A549 (cell line): ENCODE results near the gene SPSB4. TPM values are rescaled to one million over a fixed set of nuclear protein-coding genes. Genes with fewer than 3 reads are reported as not detected.

ENCODE experiments used
- ATAC-seq, 2 experiments: fragments of 200-7000 bp in 1 of 2; fragments of >200 bp in 1 of 2; cut with Nextera tagmentation in 1 of 2; cut with Tn5 transposase in 1 of 2; 3 replicates each; pipeline versions ENCODE4 v1.8.0 to v1.9.1; 2018 to 2020; ENCODE audit warnings: mild to moderate bottlenecking in 1 of 2, moderate library complexity in 1 of 2
- CTCF ChIA-PET: fragments of 300-600 bp; sonication (Branson Sonifier 250); formaldehyde crosslinking; extraction: SDS; loops from one replicate; lab custom pipeline; 2021; ENCODE audit warnings: antibody characterized with exemption, inconsistent platforms; lab: Yijun Ruan, JAX
- POLR2A ChIA-PET: fragments of 350-600 bp; formaldehyde crosslinking; extraction: SDS; loops from one replicate; lab custom pipeline; 2021; ENCODE audit warnings: antibody characterized with exemption, inconsistent platforms; lab: Yijun Ruan, JAX
- DNase-seq, 2 experiments: peaks; one replicate each; pipeline versions ENCODE4 v3.0.0 to v3.0.0-alpha.2; 2011 to 2016; ENCODE audit warnings: low read depth in 1 of 2, low spot score in 1 of 2
- FAIRE-seq: peaks from 2 replicates; lab custom pipeline; 2011; peaks lifted over from hg19 to GRCh38; lab: Jason Lieb, UNC
- H3K27ac ChIP-seq, 2 experiments: fragments of >200 bp; sonication (Bioruptor Twin); formaldehyde crosslinking; 3 replicates each; pipeline ENCODE4 v1.5.1; 2016 to 2017
- H3K4me1 ChIP-seq: fragments of >200 bp; sonication (Bioruptor Twin); formaldehyde crosslinking; 3 replicates; pipeline ENCODE4 v1.6.1; 2016
- H3K4me2 ChIP-seq: fragments of >200 bp; sonication (Bioruptor Twin); formaldehyde crosslinking; 3 replicates; pipeline ENCODE4 v1.6.1; 2016
- H3K4me3 ChIP-seq: fragments of >200 bp; sonication (Bioruptor Twin); formaldehyde crosslinking; 3 replicates; pipeline ENCODE4 v1.5.1; 2016
- H3K9me3 ChIP-seq: fragments of >200 bp; sonication (Bioruptor Twin); formaldehyde crosslinking; 3 replicates; pipeline ENCODE4 v1.6.1; 2016
- ESRRA ChIP-seq: fragments of 150-350 bp; IDR thresholded peaks from 2 replicates; pipeline ENCODE4 v1.6.1; 2014; ENCODE audit warnings: mild to moderate bottlenecking, low read length, borderline replicate concordance
- FOSL2 ChIP-seq, 2 experiments: fragments of 450-650 bp in 1 of 2; fragments of >200 bp in 1 of 2; sonication (Bioruptor Twin) in 1 of 2; formaldehyde crosslinking; IDR thresholded peaks; 2 replicates each; pipeline versions ENCODE4 v1.5.0 to v1.6.1; 2016 to 2020; ENCODE audit warnings: mild to moderate bottlenecking in 1 of 2, moderate library complexity in 1 of 2
- FOXS1 ChIP-seq: fragments of 250-450 bp; sonication (Bioruptor Pico); IDR thresholded peaks from 2 replicates; pipeline ENCODE4 v1.5.0; 2020; ENCODE audit warnings: mild to moderate bottlenecking, moderate library complexity
- HOXA7 ChIP-seq: fragments of 250-450 bp; sonication (Bioruptor Pico); IDR thresholded peaks from 2 replicates; pipeline ENCODE4 v1.5.0; 2020; ENCODE audit warnings: mild to moderate bottlenecking, moderate library complexity
- JUNB ChIP-seq: fragments of >200 bp; sonication (Bioruptor Twin); formaldehyde crosslinking; IDR thresholded peaks from 2 replicates; pipeline ENCODE4 v1.6.1; 2016
- KDM1A ChIP-seq: fragments of 200-600 bp; sonication (generic); IDR thresholded peaks from 2 replicates; pipeline ENCODE4 v1.6.1; 2016; ENCODE audit warnings: low read depth, mild to moderate bottlenecking
- MAFK ChIP-seq: fragments of 450-650 bp; IDR thresholded peaks from 2 replicates; pipeline ENCODE4 v1.6.1; 2014; ENCODE audit not compliant: partially characterized antibody
- NFE2L2 ChIP-seq: fragments of 150-350 bp; conservative IDR thresholded peaks from 2 replicates; pipeline ENCODE4 v1.6.1; 2014; ENCODE audit warnings: low read length
- RARB ChIP-seq: fragments of 250-450 bp; sonication (Bioruptor Pico); IDR thresholded peaks from 2 replicates; pipeline ENCODE4 v1.8.0; 2021; ENCODE audit warnings: mild to moderate bottlenecking, moderate library complexity
- SREBF2 ChIP-seq: fragments of 450-650 bp; IDR thresholded peaks from 2 replicates; pipeline ENCODE4 v1.6.1; 2014; ENCODE audit warnings: mild to moderate bottlenecking, moderate library complexity
- TFCP2L1 ChIP-seq: fragments of 250-450 bp; sonication (Bioruptor Pico); IDR thresholded peaks from 2 replicates; pipeline ENCODE4 v1.5.0; 2021; ENCODE audit warnings: mild to moderate bottlenecking
- ZFP36 ChIP-seq: fragments of 450-650 bp; IDR thresholded peaks from 2 replicates; pipeline ENCODE4 v1.6.1; 2014; ENCODE audit warnings: borderline replicate concordance; ENCODE audit not compliant: partially characterized antibody
- WGBS: methylation state at CpG from one replicate; pipeline ENCODE4 v1.1.6; 2017; ENCODE audit errors: missing lambda C conversion rate; 5-methylcytosine and 5-hydroxymethylcytosine counted together
- polyA plus RNA-seq, 4 experiments: library from polyadenylated mRNA; depleted of rRNA in 3 of 4; stranded (reverse); fragments of >200 nt; fragmentation: RNase III in 1 of 4; extraction: RNeasy Plus Mini Kit Qiagen cat#74134 plus additional on column Dnase treatment in 1 of 4; gene quantifications; 2 replicates in 3 of 4; 3 replicates in 1 of 4; pipeline ENCODE4 v1.2.3, GENCODE V29; 2011 to 2017
- TF ChIP-seq, protein P1 (sequence below): fragments of 250-450 bp; sonication (Bioruptor Pico); IDR thresholded peaks from 2 replicates; pipeline ENCODE4 v1.5.0; 2020; ENCODE audit warnings: low read depth, mild to moderate bottlenecking, moderate library complexity
- TF ChIP-seq, protein P2 (sequence below): fragments of 150-350 bp; IDR thresholded peaks from 2 replicates; pipeline ENCODE4 v1.6.1; 2014; ENCODE audit warnings: low read depth, mild to moderate bottlenecking, low read length
- TF ChIP-seq, protein P3 (sequence below): fragments of >200 bp; sonication (Bioruptor Twin); formaldehyde crosslinking; IDR thresholded peaks from 3 replicates; pipeline ENCODE4 v1.5.1; 2016

The SPSB4 gene
- polyA plus RNA-seq, 2 of the 4 experiments (the other 2 are of a cell fraction): 0.03 to 0.04 TPM

DNA sequence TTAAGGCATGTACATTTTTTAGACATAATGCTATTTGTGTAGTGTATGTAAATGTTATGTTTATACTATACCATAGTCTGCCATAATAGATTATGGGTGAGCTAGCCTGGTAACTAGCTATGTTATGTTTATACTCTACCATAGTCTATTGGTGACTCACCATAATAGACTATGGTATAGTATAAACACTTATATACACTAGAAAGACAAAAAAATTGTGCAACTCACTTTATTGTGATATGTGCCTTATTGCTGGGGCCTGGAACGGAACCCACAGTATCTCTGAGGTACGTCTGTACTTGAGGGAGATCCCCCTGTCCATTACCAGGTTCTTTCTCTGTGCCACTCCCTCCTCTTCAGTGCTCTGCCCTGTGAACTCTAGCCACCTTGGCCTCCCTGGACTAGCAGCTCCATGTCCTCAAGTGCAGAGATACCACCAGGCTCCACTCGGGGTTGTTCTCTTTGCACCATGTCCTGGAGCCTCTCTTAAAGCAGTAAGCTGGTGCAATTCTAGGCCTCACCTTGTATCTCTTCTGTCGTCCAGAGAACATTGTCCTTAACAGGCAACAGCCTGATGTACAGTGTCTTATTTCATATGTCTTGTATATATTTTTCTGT is 119.6 kb downstream of the SPSB4 start (continued):
- no peak for TF ChIP-seq RARB (CRISPR knock-in tag)

DNA sequence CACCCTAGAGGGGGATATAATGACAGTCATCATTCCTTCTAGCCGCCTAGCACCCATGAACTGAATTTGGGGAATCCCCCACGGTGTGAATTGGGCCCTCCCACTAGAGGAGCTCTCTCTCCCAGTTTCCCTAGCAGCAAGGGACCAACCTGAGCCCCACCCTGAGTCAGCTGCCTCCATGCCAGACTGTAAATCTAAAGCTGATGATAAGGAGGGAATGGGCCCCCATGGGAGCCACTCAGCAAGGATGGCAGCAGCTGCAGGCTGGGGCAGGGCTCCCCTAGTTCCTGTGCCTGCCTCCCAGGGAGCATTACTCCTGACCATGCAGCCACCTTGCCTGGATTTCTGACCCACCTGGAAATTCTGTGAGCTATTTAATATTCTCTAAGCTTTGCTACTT is 123.5 kb downstream of the SPSB4 start:
- no peaks in the 10 kb centered on the region for H3K9me3 ChIP-seq
- ATAC-seq: no peak
- CTCF ChIA-PET: interaction anchor here (0.7 to 1.2 kb wide), 2 partner anchors 250 to 256 kb away, joined by 3 to 4 read pairs; no protein-coding TSS in a partner anchor
- no peak for DNase-seq
- H3K27ac ChIP-seq: no peak overlapping the region
- 13% methylated on average over 2 of the region's 2 CpGs for WGBS
- no peaks in the 10 kb centered on the region for H3K4me1 ChIP-seq
- POLR2A ChIA-PET: no interaction called here
- FAIRE-seq: no peak
- H3K4me2 ChIP-seq: no peak overlapping the region
- TF ChIP-seq, protein P1, sequence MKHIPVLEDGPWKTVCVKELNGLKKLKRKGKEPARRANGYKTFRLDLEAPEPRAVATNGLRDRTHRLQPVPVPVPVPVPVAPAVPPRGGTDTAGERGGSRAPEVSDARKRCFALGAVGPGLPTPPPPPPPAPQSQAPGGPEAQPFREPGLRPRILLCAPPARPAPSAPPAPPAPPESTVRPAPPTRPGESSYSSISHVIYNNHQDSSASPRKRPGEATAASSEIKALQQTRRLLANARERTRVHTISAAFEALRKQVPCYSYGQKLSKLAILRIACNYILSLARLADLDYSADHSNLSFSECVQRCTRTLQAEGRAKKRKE (CRISPR knock-in tag): no peak
- TF ChIP-seq ESRRA (no peak), NFE2L2 (no peak), JUNB (no peak), HOXA7 (CRISPR knock-in tag) (no peak), KDM1A (no peak), SREBF2 (no peak)
- TF ChIP-seq, protein P2, sequence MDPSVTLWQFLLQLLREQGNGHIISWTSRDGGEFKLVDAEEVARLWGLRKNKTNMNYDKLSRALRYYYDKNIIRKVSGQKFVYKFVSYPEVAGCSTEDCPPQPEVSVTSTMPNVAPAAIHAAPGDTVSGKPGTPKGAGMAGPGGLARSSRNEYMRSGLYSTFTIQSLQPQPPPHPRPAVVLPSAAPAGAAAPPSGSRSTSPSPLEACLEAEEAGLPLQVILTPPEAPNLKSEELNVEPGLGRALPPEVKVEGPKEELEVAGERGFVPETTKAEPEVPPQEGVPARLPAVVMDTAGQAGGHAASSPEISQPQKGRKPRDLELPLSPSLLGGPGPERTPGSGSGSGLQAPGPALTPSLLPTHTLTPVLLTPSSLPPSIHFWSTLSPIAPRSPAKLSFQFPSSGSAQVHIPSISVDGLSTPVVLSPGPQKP: no peak
- TF ChIP-seq, all 56 proteins: peak for 0
- H3K4me3 ChIP-seq: no peak overlapping the region

DNA sequence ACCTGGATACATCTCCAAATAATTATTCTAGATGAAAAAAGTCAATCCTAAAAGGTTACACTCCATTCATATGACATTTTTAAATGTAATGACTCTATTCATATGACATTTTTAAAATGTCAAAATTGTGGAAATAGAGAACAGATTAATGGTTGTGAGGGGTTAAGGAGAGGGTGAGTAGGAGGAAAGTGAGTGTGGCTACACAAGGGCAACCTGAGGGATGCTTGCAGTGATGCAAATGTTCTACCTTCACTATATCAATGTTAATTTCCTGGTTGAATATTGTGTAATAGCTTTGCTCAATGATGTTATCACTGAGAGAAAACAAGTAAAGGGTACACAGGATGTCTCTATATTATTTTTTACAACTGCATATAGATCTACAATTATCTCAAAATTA is 125.6 kb downstream of the SPSB4 start:
- no peak for FAIRE-seq
- Histone ChIP-seq H3K4me1 (no peaks in the 10 kb centered on the region), H3K4me2 (no peak overlapping the region), H3K27ac (no peak overlapping the region), H3K4me3 (no peak overlapping the region), H3K9me3 (no peaks in the 10 kb centered on the region)
- TF ChIP-seq FOSL2 (IDR thresholded peaks at IDR 0.05): no peak
- no peak for TF ChIP-seq FOSL2 (CRISPR knock-in tag; IDR thresholded peaks at IDR 0.05)
- TF ChIP-seq, protein P3, sequence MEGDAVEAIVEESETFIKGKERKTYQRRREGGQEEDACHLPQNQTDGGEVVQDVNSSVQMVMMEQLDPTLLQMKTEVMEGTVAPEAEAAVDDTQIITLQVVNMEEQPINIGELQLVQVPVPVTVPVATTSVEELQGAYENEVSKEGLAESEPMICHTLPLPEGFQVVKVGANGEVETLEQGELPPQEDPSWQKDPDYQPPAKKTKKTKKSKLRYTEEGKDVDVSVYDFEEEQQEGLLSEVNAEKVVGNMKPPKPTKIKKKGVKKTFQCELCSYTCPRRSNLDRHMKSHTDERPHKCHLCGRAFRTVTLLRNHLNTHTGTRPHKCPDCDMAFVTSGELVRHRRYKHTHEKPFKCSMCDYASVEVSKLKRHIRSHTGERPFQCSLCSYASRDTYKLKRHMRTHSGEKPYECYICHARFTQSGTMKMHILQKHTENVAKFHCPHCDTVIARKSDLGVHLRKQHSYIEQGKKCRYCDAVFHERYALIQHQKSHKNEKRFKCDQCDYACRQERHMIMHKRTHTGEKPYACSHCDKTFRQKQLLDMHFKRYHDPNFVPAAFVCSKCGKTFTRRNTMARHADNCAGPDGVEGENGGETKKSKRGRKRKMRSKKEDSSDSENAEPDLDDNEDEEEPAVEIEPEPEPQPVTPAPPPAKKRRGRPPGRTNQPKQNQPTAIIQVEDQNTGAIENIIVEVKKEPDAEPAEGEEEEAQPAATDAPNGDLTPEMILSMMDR: no peak
- TF ChIP-seq TFCP2L1 (CRISPR knock-in tag): no peak
- ChIA-PET POLR2A (no interaction called here), CTCF (interaction anchor here (0.6 kb wide), 1 partner anchor 11 kb away, joined by 3 read pairs; no protein-coding TSS in a partner anchor)
- DNase-seq: no peak
- ATAC-seq: no peak

DNA sequence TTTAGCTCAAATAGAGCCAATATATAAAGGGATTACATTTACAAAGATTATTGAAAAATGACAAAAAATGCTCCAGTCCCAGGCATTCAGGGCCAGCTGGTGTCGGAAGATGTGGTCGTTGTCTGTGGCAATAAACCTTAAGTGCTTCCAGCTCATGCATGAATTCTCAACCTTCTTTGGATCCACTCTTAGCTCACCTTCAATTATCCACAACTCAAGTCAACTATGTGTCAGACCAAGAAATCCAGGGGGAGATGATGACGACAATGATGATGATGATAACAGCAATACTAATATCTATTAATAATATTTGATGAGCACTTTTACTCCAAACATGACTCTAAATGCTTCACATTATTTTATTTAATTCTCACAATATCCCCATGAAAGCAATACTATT is 126.9 kb downstream of the SPSB4 start:
- Histone ChIP-seq H3K4me3 (no peak overlapping the region), H3K9me3 (no peaks in the 10 kb centered on the region), H3K27ac (no peak overlapping the region), H3K4me2 (no peak overlapping the region), H3K4me1 (no peaks in the 10 kb centered on the region)
- FAIRE-seq (no peak), ATAC-seq (no peak), DNase-seq (no peak)
- no peak for TF ChIP-seq ZFP36
- no peak for TF ChIP-seq MAFK
- TF ChIP-seq SREBF2: no peak
- no peak for TF ChIP-seq FOXS1 (CRISPR knock-in tag)
- WGBS: 33% methylated on average over 3 of the region's 3 CpGs
- CTCF ChIA-PET: no interaction called here
- POLR2A ChIA-PET: no interaction called here
